CD14-positive monocyte (primary cell): ENCODE results near the gene POFUT2. TPM values are rescaled to one million over a fixed set of nuclear protein-coding genes. Genes with fewer than 3 reads are reported as not detected.

Experiments used
- DNase-seq, 3 donors: peaks; one replicate each; pipeline ENCODE4 v3.0.0-alpha.2; 2011 to 2022
- H2AFZ ChIP-seq: 2 replicates; pipeline ENCODE4 v1.6.0; 2012; ENCODE audit warnings: mild to moderate bottlenecking, low read depth, low read length, inconsistent platforms; ENCODE audit not compliant: insufficient read depth, poor library complexity, severe bottlenecking
- H3K27ac ChIP-seq, 2 donors: 1 replicate in 1 of 2; 2 replicates in 1 of 2; pipeline ENCODE4 v1.5.1; 2012 to 2013; ENCODE audit warnings: low read length in 2 of 2, control low read depth in 1 of 2, inconsistent platforms in 1 of 2, low read depth in 1 of 2, mild to moderate bottlenecking in 1 of 2
- H3K27me3 ChIP-seq, 2 donors: one replicate each; pipeline versions ENCODE4 v1.6.0 to v1.6.1; 2011 to 2013; ENCODE audit warnings: low read length in 2 of 2; ENCODE audit not compliant: control insufficient read depth in 2 of 2, insufficient read depth in 2 of 2
- H3K36me3 ChIP-seq, 2 donors: replicated peaks in 1 of 2; 1 replicate in 1 of 2; 2 replicates in 1 of 2; pipeline versions ENCODE4 v1.5.1 to v1.6.1; 2012 to 2013; ENCODE audit warnings: low read length in 2 of 2, control low read depth in 1 of 2, inconsistent platforms in 1 of 2, mild to moderate bottlenecking in 1 of 2; ENCODE audit not compliant: insufficient read depth in 2 of 2, control insufficient read depth in 1 of 2
- H3K4me1 ChIP-seq, 2 donors: 1 replicate in 1 of 2; 2 replicates in 1 of 2; pipeline versions ENCODE4 v1.5.1 to v1.6.1; 2012 to 2013; ENCODE audit warnings: low read length in 2 of 2, control low read depth in 1 of 2, inconsistent platforms in 1 of 2, mild to moderate bottlenecking in 1 of 2, moderate library complexity in 1 of 2; ENCODE audit not compliant: insufficient read depth in 2 of 2, control insufficient read depth in 1 of 2
- H3K4me2 ChIP-seq: replicated peaks from 2 replicates; pipeline ENCODE3; 2012; ENCODE audit warnings: low read length, moderate library complexity, mild to moderate bottlenecking; ENCODE audit not compliant: poor library complexity, severe bottlenecking; ENCODE audit errors: extremely low read depth
- H3K4me3 ChIP-seq, 3 experiments: fragments of 200-600 bp in 1 of 3; sonication (generic) in 1 of 3; replicated peaks in 1 of 3; 1 replicate in 2 of 3; 2 replicates in 1 of 3; pipeline ENCODE4 v1.5.1; 2011 to 2013; ENCODE audit warnings: low read length in 3 of 3, mild to moderate bottlenecking in 3 of 3, control low read depth in 2 of 3, low read depth in 2 of 3, inconsistent platforms in 1 of 3, moderate library complexity in 1 of 3
- H3K79me2 ChIP-seq: 2 replicates; pipeline ENCODE4 v1.6.0; 2012; ENCODE audit warnings: mild to moderate bottlenecking, control low read depth, inconsistent platforms, low read length, moderate library complexity; ENCODE audit not compliant: insufficient read depth
- H3K9ac ChIP-seq: 2 replicates; pipeline ENCODE4 v1.6.0; 2017; ENCODE audit warnings: low read length, mild to moderate bottlenecking; ENCODE audit not compliant: insufficient read depth, poor library complexity, severe bottlenecking
- H3K9me3 ChIP-seq, 2 donors: replicated peaks in 1 of 2; 1 replicate in 1 of 2; 2 replicates in 1 of 2; pipeline versions ENCODE4 v1.5.1 to v1.6.1; 2012 to 2013; ENCODE audit warnings: low read length in 2 of 2, control low read depth in 1 of 2; ENCODE audit not compliant: control insufficient read depth in 1 of 2, insufficient read depth in 1 of 2
- H4K20me1 ChIP-seq: 2 replicates; pipeline ENCODE4 v1.6.0; 2012; ENCODE audit warnings: mild to moderate bottlenecking, low read length, control low read depth, moderate library complexity; ENCODE audit not compliant: insufficient read depth
- H3K27ac Mint-ChIP-seq, 7 donors: one replicate each; pipeline ENCODE4 v1.8.0; 2020; ENCODE audit warnings: mild to moderate bottlenecking in 7 of 7, mixed read lengths in 7 of 7, moderate library complexity in 6 of 7, inconsistent platforms in 2 of 7
- H3K27me3 Mint-ChIP-seq, 3 donors: one replicate each; pipeline ENCODE4 v1.8.0; 2021 to 2022; ENCODE audit warnings: low read depth in 3 of 3, mild to moderate bottlenecking in 3 of 3, mixed read lengths in 3 of 3, moderate library complexity in 3 of 3, inconsistent platforms in 1 of 3
- H3K36me3 Mint-ChIP-seq, 2 donors: one replicate each; pipeline ENCODE4 v1.8.0; 2020; ENCODE audit warnings: mixed read lengths in 2 of 2, inconsistent platforms in 1 of 2, mild to moderate bottlenecking in 1 of 2
- H3K4me1 Mint-ChIP-seq: one replicate; pipeline ENCODE4 v1.8.0; 2020; ENCODE audit warnings: mild to moderate bottlenecking, mixed read lengths
- H3K4me3 Mint-ChIP-seq, 2 donors: one replicate each; pipeline ENCODE4 v1.8.0; 2020; ENCODE audit warnings: mild to moderate bottlenecking in 2 of 2, mixed read lengths in 2 of 2, moderate library complexity in 1 of 2
- H3K9me3 Mint-ChIP-seq, 7 donors: one replicate each; pipeline ENCODE4 v1.8.0; 2020 to 2022; ENCODE audit warnings: mixed read lengths in 7 of 7, mild to moderate bottlenecking in 6 of 7, moderate library complexity in 6 of 7, inconsistent platforms in 2 of 7
- WGBS: methylation state at CpG from one replicate; pipeline ENCODE4 v1.1.5; 2013; ENCODE audit warnings: missing lambda C conversion rate; ENCODE audit not compliant: insufficient coverage; 5-methylcytosine and 5-hydroxymethylcytosine counted together
- intact Hi-C, 2 donors: fragments of 100-400 bp; cut with micrococcal nuclease; formaldehyde crosslinking; loops; one replicate each; pipeline versions ENCODE4 v1.15.0 to v1.15.1; 2023
- polyA plus RNA-seq, 3 donors: library from polyadenylated mRNA; depleted of rRNA in 1 of 3; unstranded in 2 of 3; stranded (reverse) in 1 of 3; fragments of 300-500 nt in 2 of 3; fragments of >200 nt in 1 of 3; fragmentation: Illumina TruSeq in 2 of 3; gene quantifications; 1 replicate in 2 of 3; 2 replicates in 1 of 3; pipeline ENCODE4 v1.2.3, GENCODE V29; 2012 to 2021
- TF ChIP-seq, protein P1 (sequence below): fragments of 200-600 bp; IDR thresholded peaks from one replicate; pipeline ENCODE4 v1.8.0; 2022; ENCODE audit warnings: antibody characterized with exemption, mild to moderate bottlenecking

The POFUT2 gene
- polyA plus RNA-seq, 3 donors: 1.8 to 21.3 (median 2.8) TPM

DNA sequence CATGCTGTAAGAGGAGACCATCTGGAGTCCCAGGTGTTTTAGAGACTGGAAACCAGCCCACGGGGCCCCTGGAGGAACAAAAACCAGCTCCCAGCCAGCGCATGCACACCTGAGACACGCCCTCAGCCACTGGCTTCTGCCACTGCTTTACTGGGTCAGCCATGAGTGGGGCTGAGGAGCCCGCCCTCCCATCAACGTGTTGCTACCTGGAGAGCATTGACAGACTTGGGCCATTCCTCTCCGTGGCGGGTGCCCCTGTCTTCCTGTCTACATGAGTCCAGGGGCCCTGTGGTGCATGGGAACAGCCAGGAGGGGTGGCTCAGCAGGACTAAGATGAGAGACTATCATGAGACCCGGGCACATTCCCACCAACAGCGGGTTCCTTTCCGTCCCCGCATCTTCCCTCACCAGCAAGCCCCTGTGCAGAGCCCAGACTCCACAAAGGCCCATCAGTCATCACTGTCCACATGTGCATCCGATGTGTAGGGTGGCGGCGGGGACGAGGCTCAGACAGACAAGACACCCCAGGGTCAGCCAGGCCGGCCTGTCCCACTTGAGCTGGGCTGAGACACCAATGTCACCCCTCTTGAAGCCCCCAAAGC lies 45.4 kb upstream of the POFUT2 start:
- WGBS: 87% methylated on average over 12 of the region's 16 CpGs
- H3K9me3 Mint-ChIP-seq: no peaks in the 10 kb centered on the region
- intact Hi-C loops: no loop called here
- Histone ChIP-seq H3K27ac (no peak overlapping the region), H3K9ac (no peak overlapping the region), H3K9me3 (no peaks in the 10 kb centered on the region), H3K4me2 (no peak overlapping the region), H3K4me1 (no peaks in the 10 kb centered on the region), H4K20me1 (no peaks in the 10 kb centered on the region), H3K36me3 (no peaks in the 10 kb centered on the region), H3K27me3 (no peaks in the 10 kb centered on the region), H2AFZ (no peak overlapping the region), H3K4me3 (no peak overlapping the region), H3K79me2 (no peaks in the 10 kb centered on the region)
- no peak overlapping the region for H3K4me3 Mint-ChIP-seq
- no peaks in the 10 kb centered on the region for H3K4me1 Mint-ChIP-seq
- H3K27me3 Mint-ChIP-seq: peaks cover 0 to 7% (median 1%) of the 10 kb centered on the region in 3 donors
- no peak for DNase-seq
- no peaks in the 10 kb centered on the region for H3K36me3 Mint-ChIP-seq
- TF ChIP-seq, protein P1, sequence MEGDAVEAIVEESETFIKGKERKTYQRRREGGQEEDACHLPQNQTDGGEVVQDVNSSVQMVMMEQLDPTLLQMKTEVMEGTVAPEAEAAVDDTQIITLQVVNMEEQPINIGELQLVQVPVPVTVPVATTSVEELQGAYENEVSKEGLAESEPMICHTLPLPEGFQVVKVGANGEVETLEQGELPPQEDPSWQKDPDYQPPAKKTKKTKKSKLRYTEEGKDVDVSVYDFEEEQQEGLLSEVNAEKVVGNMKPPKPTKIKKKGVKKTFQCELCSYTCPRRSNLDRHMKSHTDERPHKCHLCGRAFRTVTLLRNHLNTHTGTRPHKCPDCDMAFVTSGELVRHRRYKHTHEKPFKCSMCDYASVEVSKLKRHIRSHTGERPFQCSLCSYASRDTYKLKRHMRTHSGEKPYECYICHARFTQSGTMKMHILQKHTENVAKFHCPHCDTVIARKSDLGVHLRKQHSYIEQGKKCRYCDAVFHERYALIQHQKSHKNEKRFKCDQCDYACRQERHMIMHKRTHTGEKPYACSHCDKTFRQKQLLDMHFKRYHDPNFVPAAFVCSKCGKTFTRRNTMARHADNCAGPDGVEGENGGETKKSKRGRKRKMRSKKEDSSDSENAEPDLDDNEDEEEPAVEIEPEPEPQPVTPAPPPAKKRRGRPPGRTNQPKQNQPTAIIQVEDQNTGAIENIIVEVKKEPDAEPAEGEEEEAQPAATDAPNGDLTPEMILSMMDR: no peak
- no peak overlapping the region for H3K27ac Mint-ChIP-seq

DNA sequence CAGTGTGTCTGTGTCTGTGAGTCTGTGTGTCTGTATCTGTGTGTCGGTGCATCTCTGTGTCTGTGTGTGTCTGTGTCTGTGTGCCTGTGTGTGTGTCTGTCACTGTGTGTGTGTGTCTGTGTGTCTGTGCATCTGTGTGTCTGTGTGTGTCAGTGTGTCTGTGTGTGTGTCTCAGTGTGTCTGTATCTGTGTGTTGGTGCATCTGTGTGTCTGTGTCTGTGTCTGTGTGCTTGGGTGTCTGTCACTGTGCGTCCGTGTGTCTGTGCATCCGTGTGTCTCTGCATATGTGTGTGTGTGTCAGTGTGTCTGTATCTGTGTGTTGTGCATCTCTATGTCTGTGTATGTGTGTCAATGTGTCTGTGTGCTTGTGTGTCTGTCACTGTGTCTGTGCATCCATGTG lies 44.7 kb upstream of the POFUT2 start:
- H3K27ac Mint-ChIP-seq: no peak overlapping the region
- H3K9ac ChIP-seq: no peak overlapping the region

More for the DNA sequence above, 44.7 kb upstream of the POFUT2 start:
- H3K27me3 Mint-ChIP-seq: peaks cover 1 to 5% (median 3%) of the 10 kb centered on the region in 3 donors
- H3K27ac ChIP-seq: no peak overlapping the region
- no peaks in the 10 kb centered on the region for H3K36me3 ChIP-seq
- H3K9me3 ChIP-seq: no peaks in the 10 kb centered on the region
- WGBS: 91% methylated on average over 4 of the region's 4 CpGs
- intact Hi-C loops: no loop called here
- TF ChIP-seq, protein P1: no peak
- no peaks in the 10 kb centered on the region for H3K36me3 Mint-ChIP-seq
- H3K4me3 Mint-ChIP-seq: no peak overlapping the region
- no peaks in the 10 kb centered on the region for H4K20me1 ChIP-seq
- H3K27me3 ChIP-seq: no peaks in the 10 kb centered on the region
- DNase-seq: no peak
- H2AFZ ChIP-seq: no peak overlapping the region
- no peak overlapping the region for H3K4me3 ChIP-seq
- no peaks in the 10 kb centered on the region for H3K9me3 Mint-ChIP-seq
- H3K79me2 ChIP-seq: no peaks in the 10 kb centered on the region
- H3K4me1 ChIP-seq: no peaks in the 10 kb centered on the region
- H3K4me1 Mint-ChIP-seq: no peaks in the 10 kb centered on the region
- H3K4me2 ChIP-seq: no peak overlapping the region
